Spleen (tissue), 11 donors: ENCODE data around the gene GNB3. TPM values are rescaled to one million over a fixed set of nuclear protein-coding genes. Genes with fewer than 3 reads are reported as not detected.

Source experiments
- DNase-seq: peaks from one replicate; pipeline ENCODE4 v3.0.0-alpha.2; 2020
- H3K27ac ChIP-seq, 8 donors: fragments of 200-600 bp; sonication (generic) in 7 of 8; 1 replicate in 4 of 8; 2 replicates in 4 of 8; pipeline versions ENCODE4 v1.5.0 to v1.8.0; 2016 to 2021; ENCODE audit warnings: inconsistent platforms in 4 of 8, mild to moderate bottlenecking in 4 of 8, moderate library complexity in 1 of 8
- H3K27me3 ChIP-seq, 7 donors: fragments of 200-600 bp; sonication (generic) in 6 of 7; replicated peaks in 1 of 7; 1 replicate in 4 of 7; 2 replicates in 3 of 7; pipeline versions ENCODE4 v1.5.0 to v1.8.0; 2016 to 2021; ENCODE audit warnings: inconsistent platforms in 3 of 7, mild to moderate bottlenecking in 1 of 7
- H3K36me3 ChIP-seq, 6 donors: fragments of 200-600 bp; sonication (generic) in 5 of 6; 1 replicate in 4 of 6; 2 replicates in 2 of 6; pipeline versions ENCODE4 v1.5.0 to v1.8.0; 2016 to 2021; ENCODE audit warnings: inconsistent platforms in 2 of 6
- H3K4me1 ChIP-seq, 6 donors: fragments of 200-600 bp; sonication (generic) in 5 of 6; 1 replicate in 3 of 6; 2 replicates in 3 of 6; pipeline versions ENCODE4 v1.5.0 to v1.8.0; 2016 to 2021; ENCODE audit warnings: inconsistent platforms in 3 of 6
- H3K4me3 ChIP-seq, 8 donors: fragments of 200-600 bp; sonication (generic) in 7 of 8; 1 replicate in 4 of 8; 2 replicates in 4 of 8; pipeline versions ENCODE4 v1.5.0 to v1.8.0; 2016 to 2021; ENCODE audit warnings: inconsistent platforms in 4 of 8, mild to moderate bottlenecking in 4 of 8, moderate library complexity in 2 of 8
- H3K9me3 ChIP-seq, 8 donors: fragments of 200-600 bp; sonication (generic) in 7 of 8; 1 replicate in 4 of 8; 2 replicates in 4 of 8; pipeline versions ENCODE4 v1.5.0 to v1.8.0; 2016 to 2021; ENCODE audit warnings: inconsistent platforms in 4 of 8
- POLR2A ChIP-seq, 3 donors: fragments of 450-650 bp; IDR thresholded peaks; one replicate each; pipeline ENCODE4 v1.5.1; 2017; ENCODE audit warnings: antibody characterized with exemption in 3 of 3, mild to moderate bottlenecking in 1 of 3
- POLR2AphosphoS5 ChIP-seq, 3 donors: sonication (generic); formaldehyde crosslinking; IDR thresholded peaks; one replicate each; pipeline ENCODE4 v1.5.1; 2017; ENCODE audit warnings: antibody characterized with exemption in 3 of 3
- WGBS, 5 donors: extraction: QIAGEN DNeasy Blood & Tissue Kit in 3 of 5; methylation state at CpG; one replicate each; pipeline versions ENCODE4 v1.1.5 to v1.1.7; 2013 to 2018; 5-methylcytosine and 5-hydroxymethylcytosine counted together
- intact Hi-C: fragments of 100-400 bp; cut with DNase I; formaldehyde crosslinking; loops from one replicate; pipeline ENCODE4 v1.15.0; 2023; ENCODE audit warnings: low total_unique reads
- polyA plus RNA-seq, 3 donors: library from polyadenylated mRNA; stranded (reverse); fragments of 200-250 nt; gene quantifications; one replicate each; pipeline ENCODE4 v1.2.1, GENCODE V29; 2013
- total RNA-seq, 7 donors: library from RNA; depleted of rRNA in 3 of 7; stranded (reverse); fragments of >200 nt in 3 of 7; fragmentation: NEBNext Ultra II Directional in 4 of 7; extraction: Animal tissue kit (Norgen Biotek cat#: 25700) in 4 of 7; gene quantifications; one replicate each; pipeline versions ENCODE4 v1.1.0 to v1.2.1, GENCODE V29; 2016 to 2021
- TF ChIP-seq, protein P1 (sequence below), 11 experiments: fragments of 200-600 bp in 7 of 11; fragments of 450-650 bp in 4 of 11; sonication (generic) in 4 of 11; IDR thresholded peaks in 8 of 11; conservative IDR thresholded peaks in 3 of 11; 1 replicate in 7 of 11; 2 replicates in 4 of 11; pipeline versions ENCODE4 v1.4.0 to v1.8.0; 2016 to 2021; ENCODE audit warnings: antibody characterized with exemption in 11 of 11, inconsistent platforms in 4 of 11, mild to moderate bottlenecking in 1 of 11
- donor health status: healthy with polysubstance abuse.
- donor health status: DM: no; HTN: no; CAD: no; lungs with moderate emphysema.
- donor health status: DM: no; HTN: no; CAD: no.
- donor health status: Bipolar disorder and iron deficiency.
- donor health status: healthy.
- donor health status: DM: no; HTN: no; CAD: no.
- donor health status: DM: yes; HTN: yes; CAD: no.

Gene GNB3
- total and polyA plus RNA-seq, 10 donors, result 0.75 to 3.9 (median 1.3) TPM

DNA sequence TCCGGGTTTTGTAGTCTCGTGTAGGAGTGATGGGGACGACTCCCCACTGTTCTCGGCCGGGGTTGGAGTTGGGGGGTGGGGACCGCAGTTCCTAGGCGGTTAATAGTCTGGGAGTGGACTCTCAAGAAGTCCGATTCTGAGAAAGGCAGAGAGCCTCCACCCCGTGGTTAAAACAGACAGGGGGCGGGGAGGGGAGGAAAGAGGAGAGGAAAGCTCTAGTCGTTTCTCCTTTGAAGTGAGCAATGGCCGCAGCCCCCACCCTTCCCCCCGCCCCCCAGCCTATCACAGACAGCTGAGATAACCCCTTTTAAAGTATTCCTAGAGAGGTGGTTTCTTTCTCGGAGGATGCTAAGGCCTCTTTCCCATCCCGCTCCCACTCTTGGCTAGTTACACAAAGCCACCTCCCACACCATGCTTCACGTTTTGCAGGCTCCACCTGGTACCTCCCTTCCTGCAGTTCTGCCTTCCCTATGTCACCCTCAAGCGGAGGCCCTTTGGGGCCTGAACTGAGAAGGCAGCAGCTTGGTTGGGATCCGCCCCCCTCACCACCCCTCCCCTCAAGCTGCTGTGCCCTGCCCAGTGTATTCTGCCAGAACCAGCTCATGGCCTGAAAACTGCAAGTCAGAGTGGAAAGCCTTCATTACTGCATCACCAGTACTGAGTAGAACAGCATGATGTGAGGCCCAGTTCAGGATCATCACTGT, 12.1 kb downstream of the GNB3 start:
- Histone ChIP-seq H3K27me3 (no peaks in the 10 kb centered on the region), H3K27ac (peak overlapping the region; percentile 48 to 98 (median 97)), H3K36me3 (peaks cover 7 to 44% (median 25%) of the 10 kb centered on the region in 6 donors), H3K9me3 (no peaks in the 10 kb centered on the region), H3K4me1 (peaks cover 14 to 45% (median 25%) of the 10 kb centered on the region in 6 donors), H3K4me3 (peak overlapping the region; percentile 49 to 95 (median 68))
- no peak for TF ChIP-seq POLR2A (IDR thresholded peaks at IDR 0.05)
- TF ChIP-seq POLR2AphosphoS5 (IDR thresholded peaks at IDR 0.05), result no peak
- TF ChIP-seq, protein P1, sequence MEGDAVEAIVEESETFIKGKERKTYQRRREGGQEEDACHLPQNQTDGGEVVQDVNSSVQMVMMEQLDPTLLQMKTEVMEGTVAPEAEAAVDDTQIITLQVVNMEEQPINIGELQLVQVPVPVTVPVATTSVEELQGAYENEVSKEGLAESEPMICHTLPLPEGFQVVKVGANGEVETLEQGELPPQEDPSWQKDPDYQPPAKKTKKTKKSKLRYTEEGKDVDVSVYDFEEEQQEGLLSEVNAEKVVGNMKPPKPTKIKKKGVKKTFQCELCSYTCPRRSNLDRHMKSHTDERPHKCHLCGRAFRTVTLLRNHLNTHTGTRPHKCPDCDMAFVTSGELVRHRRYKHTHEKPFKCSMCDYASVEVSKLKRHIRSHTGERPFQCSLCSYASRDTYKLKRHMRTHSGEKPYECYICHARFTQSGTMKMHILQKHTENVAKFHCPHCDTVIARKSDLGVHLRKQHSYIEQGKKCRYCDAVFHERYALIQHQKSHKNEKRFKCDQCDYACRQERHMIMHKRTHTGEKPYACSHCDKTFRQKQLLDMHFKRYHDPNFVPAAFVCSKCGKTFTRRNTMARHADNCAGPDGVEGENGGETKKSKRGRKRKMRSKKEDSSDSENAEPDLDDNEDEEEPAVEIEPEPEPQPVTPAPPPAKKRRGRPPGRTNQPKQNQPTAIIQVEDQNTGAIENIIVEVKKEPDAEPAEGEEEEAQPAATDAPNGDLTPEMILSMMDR (IDR thresholded peaks at IDR 0.05 in 8 of 11, conservative IDR thresholded peaks at IDR 0.05 in 3 of 11), result no peak
- 1 to 4% (median 2%) methylated on average over 18 of the region's 18 CpGs for WGBS, 5 donors
- DNase-seq, result peak; percentile 84
- intact Hi-C loops, result loop anchor here (10.0 kb wide), 1 partner anchor 288 kb away; the partner anchor contains the start of gene NOP2

- Histone ChIP-seq H3K4me3 (peak overlapping the region in 1 of 8 donors; percentile 95), H3K27me3 (no peaks in the 10 kb centered on the region), H3K36me3 (peaks cover 10 to 48% (median 33%) of the 10 kb centered on the region in 6 donors), H3K9me3 (no peaks in the 10 kb centered on the region), H3K27ac (peak overlapping the region in 5 of 8 donors; percentile 95 to 98 (median 97)), H3K4me1 (peaks cover 14 to 45% (median 25%) of the 10 kb centered on the region in 6 donors)
- intact Hi-C loops, result loop anchor here (10.0 kb wide), 1 partner anchor 289 kb away; the partner anchor contains the start of gene NOP2
- no peak for DNase-seq
- TF ChIP-seq POLR2A (IDR thresholded peaks at IDR 0.05) (no peak), POLR2AphosphoS5 (IDR thresholded peaks at IDR 0.05) (no peak)
- TF ChIP-seq, protein P1 (IDR thresholded peaks at IDR 0.05 in 8 of 11, conservative IDR thresholded peaks at IDR 0.05 in 3 of 11), result no peak
- WGBS, 5 donors, result 29 to 78% (median 71%) methylated on average over 1 of the region's 1 CpG
Measured at GRCh38 chr12:6853626-6854025, 12.9 kb downstream of the GNB3 start.

- intact Hi-C loops, result loop anchor here (10.0 kb wide), 1 partner anchor 289 kb away; the partner anchor contains the start of gene NOP2
- no peaks in the 10 kb centered on the region for H3K27me3 ChIP-seq
- H3K9me3 ChIP-seq, result no peaks in the 10 kb centered on the region
- DNase-seq, result no peak
- peaks cover 10 to 48% (median 37%) of the 10 kb centered on the region in 6 donors for H3K36me3 ChIP-seq
- no peak overlapping the region for H3K4me3 ChIP-seq
- peaks cover 14 to 45% (median 25%) of the 10 kb centered on the region in 6 donors for H3K4me1 ChIP-seq
- peak overlapping the region in 3 of 8 donors; percentile 95 to 98 (median 98) for H3K27ac ChIP-seq
- TF ChIP-seq POLR2A (IDR thresholded peaks at IDR 0.05) (no peak), POLR2AphosphoS5 (IDR thresholded peaks at IDR 0.05) (no peak)
- TF ChIP-seq, protein P1 (IDR thresholded peaks at IDR 0.05 in 8 of 11, conservative IDR thresholded peaks at IDR 0.05 in 3 of 11), result no peak
- 68 to 88% (median 83%) methylated on average over 6 of the region's 6 CpGs for WGBS, 5 donors
Measured at GRCh38 chr12:6854036-6854435, 13.3 kb downstream of the GNB3 start.

DNA sequence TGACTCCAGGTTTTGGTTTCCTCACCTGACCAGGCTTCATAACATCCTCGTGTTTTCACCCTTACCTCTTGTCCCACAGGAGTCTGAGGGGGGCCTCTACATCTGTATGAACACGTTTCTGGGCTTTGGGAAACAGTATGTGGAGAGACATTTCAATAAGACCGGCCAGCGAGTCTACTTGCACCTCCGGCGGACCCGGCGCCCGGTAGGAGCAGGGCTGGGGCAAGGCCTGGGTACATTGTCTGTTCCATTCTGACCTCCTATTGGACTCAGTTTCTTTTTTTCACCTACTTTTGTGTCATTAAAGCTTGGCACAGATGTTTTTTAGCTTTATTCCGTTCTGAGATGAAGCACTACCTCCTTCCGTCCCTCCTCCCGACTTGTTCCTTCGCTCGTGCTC, 14.6 kb downstream of the GNB3 start:
- Histone ChIP-seq H3K36me3 (peaks cover 10 to 55% (median 50%) of the 10 kb centered on the region in 6 donors), H3K27me3 (no peaks in the 10 kb centered on the region), H3K9me3 (no peaks in the 10 kb centered on the region), H3K4me3 (no peak overlapping the region), H3K27ac (peak overlapping the region in 1 of 8 donors; percentile 25), H3K4me1 (peaks cover 14 to 35% (median 24%) of the 10 kb centered on the region in 6 donors)
- intact Hi-C loops, result loop anchor here (10.0 kb wide), 1 partner anchor 291 kb away; the partner anchor contains the start of gene NOP2
- TF ChIP-seq, protein P1 (IDR thresholded peaks at IDR 0.05 in 8 of 11, conservative IDR thresholded peaks at IDR 0.05 in 3 of 11), result no peak
- no peak for DNase-seq
- 92 to 93% (median 92%) methylated on average over 14 of the region's 14 CpGs for WGBS, 5 donors
